DND-41 (cell line): ENCODE results near the gene CARD11.

Source experiments
- ATAC-seq: fragments of 200-7000 bp; cut with Tn5 transposase; 3 replicates; pipeline ENCODE4 v1.9.1; 2021; ENCODE audit warnings: low read depth; ENCODE audit not compliant: insufficient read depth
- DNase-seq: peaks from one replicate; pipeline ENCODE4 v3.0.0-alpha.2; 2020
- H2AFZ ChIP-seq: 2 replicates; pipeline ENCODE4 v1.6.0; 2012; ENCODE audit warnings: low read depth, low read length
- H3K27ac ChIP-seq: 2 replicates; pipeline ENCODE4 v1.5.1; 2012; ENCODE audit warnings: low read length, inconsistent platforms
- H3K27me3 ChIP-seq: fragments of 200-600 bp; sonication (generic); 2 replicates; pipeline ENCODE4 v1.6.0; 2012; ENCODE audit warnings: low read length, mild to moderate bottlenecking, inconsistent platforms; ENCODE audit not compliant: insufficient read depth, poor library complexity
- H3K36me3 ChIP-seq: 2 replicates; pipeline ENCODE4 v1.5.1; 2012; ENCODE audit warnings: low read length, inconsistent platforms; ENCODE audit not compliant: insufficient read depth
- H3K4me1 ChIP-seq: 2 replicates; pipeline ENCODE4 v1.5.1; 2012; ENCODE audit warnings: mild to moderate bottlenecking, low read length; ENCODE audit not compliant: insufficient read depth
- H3K4me2 ChIP-seq: 2 replicates; pipeline ENCODE4 v1.6.0; 2012; ENCODE audit warnings: mild to moderate bottlenecking, moderate library complexity, low read length, inconsistent platforms; ENCODE audit not compliant: insufficient read depth
- H3K4me3 ChIP-seq, 2 experiments: fragments of 200-600 bp in 1 of 2; shearing (Covaris generic) in 1 of 2; 2 replicates each; pipeline ENCODE4 v1.5.1; 2012 to 2016; ENCODE audit warnings: inconsistent platforms in 2 of 2, low read length in 2 of 2, mild to moderate bottlenecking in 2 of 2, low read depth in 1 of 2, moderate library complexity in 1 of 2
- H3K79me2 ChIP-seq: 2 replicates; pipeline ENCODE4 v1.6.0; 2012; ENCODE audit warnings: low read length, inconsistent platforms; ENCODE audit not compliant: insufficient read depth
- H3K9ac ChIP-seq: 2 replicates; pipeline ENCODE4 v1.6.0; 2012; ENCODE audit warnings: low read depth, mild to moderate bottlenecking, inconsistent platforms, low read length, moderate library complexity
- H3K9me3 ChIP-seq: 2 replicates; pipeline ENCODE4 v1.5.1; 2012; ENCODE audit warnings: low read length, moderate library complexity, mild to moderate bottlenecking, inconsistent platforms; ENCODE audit not compliant: insufficient read depth, severe bottlenecking
- H4K20me1 ChIP-seq: 2 replicates; pipeline ENCODE4 v1.6.0; 2012; ENCODE audit warnings: low read length; ENCODE audit not compliant: insufficient read depth
- EZH2 ChIP-seq: IDR thresholded peaks from 3 replicates; pipeline ENCODE4 v1.6.1; 2012; ENCODE audit warnings: borderline replicate concordance, low read depth, mild to moderate bottlenecking, moderate library complexity, low read length, inconsistent platforms; ENCODE audit not compliant: severe bottlenecking
- TF ChIP-seq, protein P1 (sequence below): IDR thresholded peaks from 2 replicates; pipeline ENCODE4 v1.5.1; 2012; ENCODE audit warnings: borderline replicate concordance, low read length, moderate library complexity, mild to moderate bottlenecking; ENCODE audit not compliant: poor library complexity, severe bottlenecking; ENCODE audit errors: extremely low read depth

The CARD11 gene

GRCh38 chr7:2967253-2967652 is 76.4 kb downstream of the CARD11 start:
- H2AFZ ChIP-seq, result no peak overlapping the region
- H3K27ac ChIP-seq, result no peak overlapping the region
- DNase-seq, result no peak
- no peaks in the 10 kb centered on the region for H3K36me3 ChIP-seq
- no peaks in the 10 kb centered on the region for H4K20me1 ChIP-seq
- no peaks in the 10 kb centered on the region for H3K79me2 ChIP-seq
- TF ChIP-seq EZH2, result no peak
- TF ChIP-seq, protein P1, sequence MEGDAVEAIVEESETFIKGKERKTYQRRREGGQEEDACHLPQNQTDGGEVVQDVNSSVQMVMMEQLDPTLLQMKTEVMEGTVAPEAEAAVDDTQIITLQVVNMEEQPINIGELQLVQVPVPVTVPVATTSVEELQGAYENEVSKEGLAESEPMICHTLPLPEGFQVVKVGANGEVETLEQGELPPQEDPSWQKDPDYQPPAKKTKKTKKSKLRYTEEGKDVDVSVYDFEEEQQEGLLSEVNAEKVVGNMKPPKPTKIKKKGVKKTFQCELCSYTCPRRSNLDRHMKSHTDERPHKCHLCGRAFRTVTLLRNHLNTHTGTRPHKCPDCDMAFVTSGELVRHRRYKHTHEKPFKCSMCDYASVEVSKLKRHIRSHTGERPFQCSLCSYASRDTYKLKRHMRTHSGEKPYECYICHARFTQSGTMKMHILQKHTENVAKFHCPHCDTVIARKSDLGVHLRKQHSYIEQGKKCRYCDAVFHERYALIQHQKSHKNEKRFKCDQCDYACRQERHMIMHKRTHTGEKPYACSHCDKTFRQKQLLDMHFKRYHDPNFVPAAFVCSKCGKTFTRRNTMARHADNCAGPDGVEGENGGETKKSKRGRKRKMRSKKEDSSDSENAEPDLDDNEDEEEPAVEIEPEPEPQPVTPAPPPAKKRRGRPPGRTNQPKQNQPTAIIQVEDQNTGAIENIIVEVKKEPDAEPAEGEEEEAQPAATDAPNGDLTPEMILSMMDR, result no peak
- H3K9ac ChIP-seq, result no peak overlapping the region
- H3K27me3 ChIP-seq, result no peaks in the 10 kb centered on the region
- no peak overlapping the region for H3K4me2 ChIP-seq
- H3K4me3 ChIP-seq, result no peak overlapping the region
- ATAC-seq, result no peak
- H3K9me3 ChIP-seq, result peaks cover 5% of the 10 kb centered on the region
- no peaks in the 10 kb centered on the region for H3K4me1 ChIP-seq

- TF ChIP-seq, protein P1, result no peak
- TF ChIP-seq EZH2, result no peak
- Histone ChIP-seq H3K4me3 (no peak overlapping the region), H3K36me3 (no peaks in the 10 kb centered on the region), H3K4me2 (no peak overlapping the region), H4K20me1 (no peaks in the 10 kb centered on the region), H3K79me2 (no peaks in the 10 kb centered on the region), H3K4me1 (no peaks in the 10 kb centered on the region), H3K9me3 (peaks cover 5% of the 10 kb centered on the region), H3K27me3 (no peaks in the 10 kb centered on the region), H3K9ac (no peak overlapping the region), H3K27ac (no peak overlapping the region), H2AFZ (no peak overlapping the region)
- ATAC-seq (no peak), DNase-seq (no peak)
Measured at GRCh38 chr7:2966466-2967078, 77.1 kb downstream of the CARD11 start.

- TF ChIP-seq, protein P1, result no peak
- no peak for TF ChIP-seq EZH2
- Histone ChIP-seq H4K20me1 (no peaks in the 10 kb centered on the region), H3K27me3 (no peaks in the 10 kb centered on the region), H3K9me3 (peaks cover 5% of the 10 kb centered on the region), H3K27ac (no peak overlapping the region), H3K9ac (no peak overlapping the region), H3K36me3 (no peaks in the 10 kb centered on the region), H2AFZ (no peak overlapping the region), H3K4me1 (no peaks in the 10 kb centered on the region), H3K79me2 (no peaks in the 10 kb centered on the region), H3K4me3 (no peak overlapping the region), H3K4me2 (no peak overlapping the region)
- no peak for DNase-seq
- no peak for ATAC-seq
Measured at GRCh38 chr7:2965745-2966270, 77.9 kb downstream of the CARD11 start.

DNA sequence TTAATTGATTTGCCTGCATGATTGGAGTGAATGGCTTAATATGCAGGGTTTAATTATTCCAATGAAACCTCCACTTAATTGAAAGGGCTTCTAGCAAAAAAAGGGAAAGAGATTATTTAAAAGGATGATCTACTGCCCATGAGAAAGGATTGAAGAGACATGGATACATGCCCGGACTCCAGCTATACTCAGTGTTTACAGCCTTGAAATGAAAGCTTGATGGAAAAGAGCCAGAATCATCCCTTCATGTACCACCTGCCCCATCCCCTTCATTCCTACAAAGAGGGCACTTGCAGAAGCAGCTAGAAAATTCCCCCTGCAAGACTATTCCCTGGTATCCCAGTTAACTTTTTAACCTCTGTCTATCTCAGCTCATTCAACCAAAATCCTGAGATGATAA is 78.4 kb downstream of the CARD11 start:
- TF ChIP-seq EZH2, result no peak
- TF ChIP-seq, protein P1, result no peak
- peaks cover 5% of the 10 kb centered on the region for H3K9me3 ChIP-seq
- no peak overlapping the region for H3K4me3 ChIP-seq
- H3K36me3 ChIP-seq, result no peaks in the 10 kb centered on the region
- ATAC-seq (no peak), DNase-seq (no peak)
- H3K27ac ChIP-seq, result no peak overlapping the region
- no peaks in the 10 kb centered on the region for H3K4me1 ChIP-seq
- H3K9ac ChIP-seq, result no peak overlapping the region
- no peaks in the 10 kb centered on the region for H3K79me2 ChIP-seq
- H2AFZ ChIP-seq, result no peak overlapping the region
- no peaks in the 10 kb centered on the region for H4K20me1 ChIP-seq
- no peaks in the 10 kb centered on the region for H3K27me3 ChIP-seq
- no peak overlapping the region for H3K4me2 ChIP-seq
